Sigmoid colon (tissue), 3 donors: ENCODE results near the gene EHHADH.

Source experiments
- CTCF ChIP-seq, 4 experiments: fragments of 450-650 bp in 3 of 4; fragments of 200-600 bp in 1 of 4; IDR thresholded peaks; one replicate each; pipeline ENCODE4 v1.5.1; 2016 to 2019; ENCODE audit warnings: antibody characterized with exemption in 4 of 4, mild to moderate bottlenecking in 3 of 4, moderate library complexity in 2 of 4
- POLR2A ChIP-seq, 2 donors: fragments of 450-650 bp; IDR thresholded peaks; one replicate each; pipeline ENCODE4 v1.6.1; 2016; ENCODE audit warnings: antibody characterized with exemption in 2 of 2, mild to moderate bottlenecking in 2 of 2, moderate library complexity in 2 of 2

- no peak for TF ChIP-seq CTCF (IDR thresholded peaks at IDR 0.05)
- TF ChIP-seq POLR2A (IDR thresholded peaks at IDR 0.05), result no peak
Observed at GRCh38 chr3:185199206-185199605, 54.6 kb downstream of the EHHADH start.
